G401 (cell line): Measurements from ENCODE around the gene LNPEP. TPM values are rescaled to one million over a fixed set of nuclear protein-coding genes. Genes with fewer than 3 reads are reported as not detected.

ENCODE experiments used
- DNase-seq: peaks from one replicate; pipeline ENCODE4 v3.0.0-alpha.2; 2015; ENCODE audit warnings: low spot score
- in situ Hi-C: cut with HindIII; loops from 2 replicates; pipeline ENCODE4 v1.10.0; 2016; ENCODE audit warnings: low sequenced_read_pairs, mixed read lengths
- total RNA-seq: library from RNA; depleted of rRNA; stranded (reverse); fragments of >200 nt; shearing (Covaris generic); gene quantifications from 2 replicates; pipeline ENCODE4 v1.2.3, GENCODE V29; 2014

The LNPEP gene
- total RNA-seq, 1 experiment from 2014 or later: 16.6 TPM

DNA sequence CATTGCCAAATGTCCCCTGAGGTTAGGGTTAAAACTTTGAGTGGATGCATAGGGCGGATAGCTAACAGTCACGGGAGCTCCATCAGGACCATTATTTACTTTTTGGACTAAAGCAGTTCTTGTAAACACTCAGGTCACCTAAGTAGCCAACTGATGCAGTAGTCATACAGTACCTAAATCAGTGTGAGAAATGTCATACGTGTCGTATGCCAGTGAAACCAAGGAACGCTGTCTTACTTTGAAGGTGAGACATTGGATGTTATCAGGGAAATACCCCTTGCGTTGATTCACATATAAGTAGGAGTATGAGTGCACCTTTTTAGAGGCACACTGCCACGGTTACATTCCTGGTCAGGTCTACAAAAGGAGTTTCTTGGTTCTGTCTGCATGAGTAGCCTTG is 101.9 kb downstream of the LNPEP start:
- DNase-seq: no peak
- in situ Hi-C loops: no loop called here

- no peak for DNase-seq
- in situ Hi-C loops: no loop called here
Observed at GRCh38 chr5:97041239-97041638, 105.4 kb downstream of the LNPEP start.

- in situ Hi-C loops: no loop called here
- no peak for DNase-seq
Observed at GRCh38 chr5:97042996-97043395, 107.1 kb downstream of the LNPEP start.

DNA sequence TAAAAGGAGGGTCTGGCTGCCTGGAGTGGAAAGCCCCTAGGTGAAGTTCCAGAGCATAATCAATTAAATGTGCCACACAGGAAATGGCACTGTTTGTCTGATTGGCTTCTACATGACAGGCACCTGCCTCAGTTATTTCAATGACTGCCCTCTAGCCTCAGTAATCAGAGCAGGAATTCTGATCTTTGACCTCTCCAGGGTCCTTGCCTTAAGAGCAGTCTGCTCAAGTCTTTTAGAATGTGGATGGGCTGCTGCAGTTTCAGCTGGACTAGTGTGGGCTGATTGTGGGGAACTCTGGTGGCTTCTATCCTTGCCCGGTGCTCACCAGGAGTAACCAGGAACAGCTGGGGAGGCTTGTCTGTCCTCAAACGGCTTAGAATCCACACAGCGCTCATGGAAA is 107.6 kb downstream of the LNPEP start:
- DNase-seq: no peak
- in situ Hi-C loops: no loop called here

GRCh38 chr5:97044052-97044451 is 108.2 kb downstream of the LNPEP start:
- no peak for DNase-seq
- in situ Hi-C loops: no loop called here

- in situ Hi-C loops: no loop called here
Observed at GRCh38 chr5:97046270-97046982, 110.5 kb downstream of the LNPEP start.

GRCh38 chr5:97047076-97047475 is 111.2 kb downstream of the LNPEP start:
- in situ Hi-C loops: no loop called here

More at GRCh38 chr5:97046270-97046982, 110.5 kb downstream of the LNPEP start:
- DNase-seq: no peak

GRCh38 chr5:97049175-97049574 is 113.3 kb downstream of the LNPEP start:
- no peak for DNase-seq
- in situ Hi-C loops: no loop called here

More at GRCh38 chr5:97047076-97047475, 111.2 kb downstream of the LNPEP start:
- no peak for DNase-seq

DNA sequence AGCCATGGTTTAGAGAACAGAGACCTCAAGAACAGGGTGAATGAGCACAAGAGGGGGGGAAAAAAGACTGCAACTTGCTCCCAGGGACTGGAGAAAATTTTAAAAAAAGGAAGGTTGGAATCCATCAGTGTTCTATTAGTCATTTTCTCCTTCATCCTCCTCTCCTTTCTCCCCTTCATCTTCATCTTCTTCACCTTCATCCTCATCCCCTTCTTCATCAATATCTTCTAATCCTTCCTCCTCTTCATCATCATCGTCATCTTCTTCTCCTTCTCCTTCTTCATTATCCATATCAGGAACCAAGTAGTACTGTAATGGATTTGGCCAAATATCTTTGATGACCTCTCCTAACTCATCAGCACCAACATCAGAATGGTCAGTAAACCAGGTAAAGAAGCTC is 120.4 kb downstream of the LNPEP start:
- no peak for DNase-seq
- in situ Hi-C loops: no loop called here

DNA sequence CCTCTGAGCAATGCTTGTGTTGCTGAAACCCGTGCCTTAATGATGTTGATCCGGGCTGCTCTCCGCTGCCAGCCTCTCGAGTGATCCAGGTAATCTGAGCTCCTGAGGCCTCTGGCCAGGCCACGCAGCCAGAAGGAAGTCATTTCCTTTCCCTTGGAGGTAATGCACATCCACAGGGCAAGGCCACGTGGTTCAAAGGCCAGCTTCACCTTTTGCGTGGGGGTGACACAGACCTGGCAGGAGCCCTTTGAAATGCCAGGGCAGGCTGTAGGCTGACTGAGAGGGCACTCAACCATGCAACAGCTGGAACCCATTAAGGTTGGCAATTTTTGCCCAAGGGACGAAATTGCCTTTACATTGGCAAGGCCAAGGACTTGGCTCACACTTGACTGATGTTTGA is 126.2 kb downstream of the LNPEP start:
- in situ Hi-C loops: no loop called here
- DNase-seq: no peak

DNA sequence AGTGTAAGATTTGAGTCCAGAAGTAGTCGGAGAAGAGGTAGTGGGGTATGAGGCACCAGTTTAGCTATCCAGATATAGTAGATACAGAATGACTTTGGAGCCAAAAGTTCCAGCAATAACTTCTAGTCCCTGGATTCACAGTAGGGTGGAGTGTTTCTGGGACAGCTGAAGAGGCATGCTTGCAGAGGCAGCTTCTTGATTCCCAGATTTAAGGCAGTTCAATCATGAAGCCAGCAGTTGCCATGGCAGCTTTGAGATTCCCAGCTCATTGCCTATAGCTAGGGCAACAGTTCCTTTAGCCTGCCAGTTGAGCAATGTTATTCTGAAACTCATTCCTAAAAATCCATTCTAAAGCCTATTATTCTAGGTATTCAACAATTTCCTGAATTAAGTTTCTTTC is 127.4 kb downstream of the LNPEP start:
- DNase-seq: no peak
- in situ Hi-C loops: no loop called here

DNA sequence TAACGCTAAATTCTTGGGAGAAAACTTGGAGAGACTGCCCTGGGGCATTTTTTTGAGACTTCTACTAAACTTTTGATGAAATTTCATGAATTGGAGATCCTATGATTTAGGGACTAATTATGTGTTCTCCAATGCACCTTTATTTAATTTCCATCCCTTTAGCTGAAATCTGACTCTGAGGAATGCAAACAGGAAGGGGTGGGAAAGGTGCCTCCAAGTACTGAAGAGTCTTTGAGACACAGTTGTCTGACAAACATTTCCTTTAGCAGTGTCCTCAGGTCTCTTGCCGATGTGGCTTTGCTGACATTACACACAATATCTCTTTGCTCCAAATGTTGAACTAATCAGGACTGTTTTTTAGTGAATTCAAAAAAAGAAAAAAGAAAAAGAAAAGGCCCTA is 129.6 kb downstream of the LNPEP start:
- in situ Hi-C loops: no loop called here
- no peak for DNase-seq

- no peak for DNase-seq
- in situ Hi-C loops: no loop called here
Observed at GRCh38 chr5:97067296-97067850, 131.5 kb downstream of the LNPEP start.

DNA sequence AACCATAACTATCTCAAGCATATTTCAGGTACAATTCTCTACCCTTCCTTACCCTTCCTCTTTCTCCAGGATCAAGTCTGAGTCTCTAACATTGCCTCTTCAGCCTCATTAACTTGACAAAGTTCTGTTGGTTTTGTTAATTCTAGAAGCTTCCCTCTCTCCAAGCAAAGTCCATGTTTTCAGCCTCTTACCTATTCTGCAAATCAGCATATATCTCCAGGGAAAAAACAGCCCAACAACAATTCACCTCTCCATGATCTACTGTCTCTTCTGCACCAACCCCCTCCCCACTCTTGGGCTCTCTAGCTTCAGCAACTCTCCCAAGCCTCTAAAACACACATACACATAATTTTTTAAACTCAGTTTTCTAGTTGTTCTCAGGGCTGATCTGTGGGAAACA is 134.4 kb downstream of the LNPEP start:
- in situ Hi-C loops: no loop called here
- DNase-seq: no peak

GRCh38 chr5:97071101-97071500 is 135.2 kb downstream of the LNPEP start:
- in situ Hi-C loops: no loop called here
- DNase-seq: no peak

DNA sequence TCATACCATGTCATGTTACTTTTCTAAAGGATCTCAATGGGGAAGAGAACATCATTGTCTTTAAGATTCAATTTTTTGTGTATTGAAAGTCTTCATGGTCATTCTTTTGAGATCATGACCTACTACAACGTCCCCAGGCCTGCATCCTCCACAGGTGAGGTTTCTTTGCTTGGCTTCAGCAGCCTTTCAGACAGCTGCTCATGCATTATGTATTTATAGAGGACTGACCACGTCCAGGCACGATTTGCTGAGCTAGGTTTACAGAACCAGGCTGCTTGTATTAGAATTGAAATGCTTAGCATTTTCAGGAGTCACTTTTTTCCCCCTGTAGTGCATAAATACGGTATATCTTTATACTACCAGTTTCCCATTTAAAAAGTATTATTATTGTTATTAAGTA is 136.1 kb downstream of the LNPEP start:
- in situ Hi-C loops: no loop called here
- no peak for DNase-seq

GRCh38 chr5:97072696-97073095 is 136.8 kb downstream of the LNPEP start:
- in situ Hi-C loops: no loop called here

DNA sequence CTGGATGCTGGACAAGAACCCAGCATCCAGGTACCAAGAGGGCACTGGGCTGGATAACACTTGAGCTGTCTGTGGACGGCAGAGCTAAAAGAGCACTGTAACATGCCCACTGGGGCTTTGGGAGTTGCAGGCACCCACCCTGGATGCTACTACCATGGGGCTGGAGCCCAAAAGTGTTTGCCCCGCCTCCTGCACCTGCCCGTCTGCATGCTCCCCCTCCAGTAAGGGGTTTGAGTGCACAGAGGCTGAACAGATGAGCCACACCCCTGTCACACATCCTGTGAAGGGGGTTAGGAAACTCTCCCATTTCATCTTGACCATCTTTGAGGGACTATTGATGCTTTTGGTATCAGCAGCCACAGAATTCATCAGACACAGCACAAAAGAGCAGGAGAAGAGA is 137.5 kb downstream of the LNPEP start:
- DNase-seq: no peak
- in situ Hi-C loops: no loop called here

More at GRCh38 chr5:97072696-97073095, 136.8 kb downstream of the LNPEP start:
- DNase-seq: no peak

GRCh38 chr5:97074859-97075489 is 139.1 kb downstream of the LNPEP start:
- in situ Hi-C loops: no loop called here
- DNase-seq: no peak

GRCh38 chr5:97075649-97076048 is 139.8 kb downstream of the LNPEP start:
- DNase-seq: no peak
- in situ Hi-C loops: no loop called here

- no peak for DNase-seq
Observed at GRCh38 chr5:97076098-97076497, 140.2 kb downstream of the LNPEP start.

More at GRCh38 chr5:97076098-97076497, 140.2 kb downstream of the LNPEP start:
- in situ Hi-C loops: no loop called here
